ENCODE results near the gene ABI2. TPM values are rescaled to one million over a fixed set of nuclear protein-coding genes. Genes with fewer than 3 reads are reported as not detected.

ABI2 gene
- total RNA-seq, 2 donors from 2014 or later: 45.3 to 46.1 TPM

DNA sequence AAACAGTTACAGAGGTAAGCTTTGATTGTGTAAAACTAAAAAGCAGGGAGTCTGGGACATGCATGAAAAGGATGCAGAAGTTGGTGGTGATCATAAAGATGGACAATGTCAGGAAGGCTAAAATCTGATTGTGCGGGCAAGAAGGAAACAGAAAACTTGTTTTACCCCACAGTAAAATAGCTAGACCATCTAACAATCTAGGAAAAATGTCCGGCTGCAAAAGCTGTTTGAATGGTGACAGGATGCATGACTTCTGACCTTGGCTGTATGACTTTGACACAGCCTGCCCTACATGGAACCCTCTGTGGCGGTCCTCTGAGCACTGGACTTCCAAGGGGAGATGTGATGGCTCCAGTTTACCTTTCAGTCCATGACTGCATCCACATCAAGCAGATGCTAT is 113.3 kb downstream of the ABI2 start:
- H3K27ac Mint-ChIP-seq: no peak overlapping the region
- ATAC-seq: no peak
- no peak for DNase-seq (ENCODE audit: low spot score in 2 of 2)
- no peaks in the 10 kb centered on the region for H3K9me3 Mint-ChIP-seq
- peaks cover 5 to 13% of the 10 kb centered on the region in 2 donors for H3K36me3 Mint-ChIP-seq

DNA sequence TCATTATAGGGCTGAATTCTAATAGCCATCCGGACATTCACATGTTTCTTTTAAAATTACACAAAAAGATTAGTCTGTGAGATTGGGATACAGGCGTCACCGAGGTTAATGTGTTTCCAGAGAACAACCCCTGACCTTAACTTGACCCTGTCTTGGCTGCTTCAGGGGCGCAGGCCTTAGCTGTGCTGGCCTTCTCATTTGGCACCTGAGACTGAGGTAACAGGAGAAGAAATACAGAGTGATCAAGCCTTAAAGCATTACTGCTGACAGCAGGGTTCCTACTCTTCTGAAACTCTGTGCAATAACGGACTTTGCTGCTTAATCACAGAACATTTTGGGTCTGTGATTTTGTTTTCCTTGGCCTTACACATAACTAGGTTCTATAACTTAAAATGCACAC is 114.3 kb downstream of the ABI2 start:
- no peak for DNase-seq (ENCODE audit: low spot score in 2 of 2)
- Mint-ChIP-seq H3K36me3 (peaks cover 5 to 13% of the 10 kb centered on the region in 2 donors), H3K27ac (no peak overlapping the region), H3K9me3 (no peaks in the 10 kb centered on the region)
- ATAC-seq: no peak

DNA sequence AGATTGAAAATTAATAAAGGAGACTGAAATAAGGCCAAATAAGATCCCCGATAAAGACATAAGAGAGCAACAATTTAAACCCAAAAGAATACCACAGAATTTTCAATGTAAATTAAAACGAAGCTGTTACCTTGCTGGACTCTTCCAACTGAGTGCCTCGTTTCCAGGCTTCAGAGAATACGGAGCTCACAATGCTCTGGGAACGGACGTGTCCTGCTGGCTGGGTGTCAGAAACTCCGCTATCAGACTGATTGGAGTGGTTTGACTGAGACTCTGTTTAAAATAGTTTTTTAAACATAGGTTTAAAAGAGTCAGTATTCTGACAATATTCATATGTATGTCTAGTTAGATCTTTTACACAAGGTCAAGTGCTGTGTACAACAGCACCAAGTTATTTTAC is 116.5 kb downstream of the ABI2 start:
- no peak for DNase-seq (ENCODE audit: low spot score in 2 of 2)
- no peak for ATAC-seq
- H3K9me3 Mint-ChIP-seq: no peaks in the 10 kb centered on the region
- peaks cover 0 to 13% of the 10 kb centered on the region in 2 donors for H3K36me3 Mint-ChIP-seq
- no peak overlapping the region for H3K27ac Mint-ChIP-seq

DNA sequence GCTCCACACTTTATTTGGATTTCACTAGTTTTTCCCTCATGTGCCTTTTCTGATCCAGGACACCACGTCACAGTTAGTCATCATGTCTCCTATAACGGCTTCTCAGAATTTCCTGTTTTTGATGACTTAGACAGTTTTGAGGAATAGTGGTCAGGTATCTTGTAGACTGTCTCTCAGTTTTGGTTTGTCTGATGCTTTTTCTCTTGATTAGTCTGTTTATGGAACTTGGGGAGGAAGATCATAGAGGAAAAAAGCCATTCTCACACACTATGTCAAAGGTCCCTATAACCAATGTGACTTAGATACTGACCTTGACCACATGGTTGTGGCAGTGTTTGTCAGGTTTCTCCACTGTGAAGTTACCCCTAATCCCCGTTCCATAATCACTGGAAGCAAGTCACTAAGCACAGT is 117.9 kb downstream of the ABI2 start:
- DNase-seq (ENCODE audit: low spot score in 2 of 2): no peak
- no peaks in the 10 kb centered on the region for H3K9me3 Mint-ChIP-seq
- peaks cover 0 to 13% of the 10 kb centered on the region in 2 donors for H3K36me3 Mint-ChIP-seq
- H3K27ac Mint-ChIP-seq: no peak overlapping the region
- ATAC-seq: peak; percentile 73 to 77

DNA sequence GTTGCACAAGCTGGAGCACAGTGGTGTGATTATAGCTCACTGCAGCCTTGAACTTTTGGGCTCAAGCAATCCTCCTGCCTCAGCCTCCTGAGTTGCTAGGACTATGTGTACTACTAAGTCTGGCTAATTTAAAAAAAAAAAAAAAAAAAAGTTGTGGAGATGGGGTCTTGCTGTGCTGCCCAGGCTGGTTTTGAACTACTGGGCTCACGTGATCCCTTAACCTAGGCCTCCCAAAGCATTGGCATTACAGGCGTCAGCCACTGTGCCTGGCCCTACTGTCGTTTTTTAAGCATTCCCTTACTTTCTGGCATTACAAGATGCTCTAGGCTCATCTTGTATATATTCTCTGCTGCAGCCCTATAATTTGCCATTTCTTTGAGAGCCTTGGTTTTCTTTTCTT is 118.6 kb downstream of the ABI2 start:
- DNase-seq (ENCODE audit: low spot score in 2 of 2): no peak
- no peak for ATAC-seq
- peaks cover 0 to 7% of the 10 kb centered on the region in 2 donors for H3K36me3 Mint-ChIP-seq
- H3K27ac Mint-ChIP-seq: no peak overlapping the region
- no peaks in the 10 kb centered on the region for H3K9me3 Mint-ChIP-seq

DNA sequence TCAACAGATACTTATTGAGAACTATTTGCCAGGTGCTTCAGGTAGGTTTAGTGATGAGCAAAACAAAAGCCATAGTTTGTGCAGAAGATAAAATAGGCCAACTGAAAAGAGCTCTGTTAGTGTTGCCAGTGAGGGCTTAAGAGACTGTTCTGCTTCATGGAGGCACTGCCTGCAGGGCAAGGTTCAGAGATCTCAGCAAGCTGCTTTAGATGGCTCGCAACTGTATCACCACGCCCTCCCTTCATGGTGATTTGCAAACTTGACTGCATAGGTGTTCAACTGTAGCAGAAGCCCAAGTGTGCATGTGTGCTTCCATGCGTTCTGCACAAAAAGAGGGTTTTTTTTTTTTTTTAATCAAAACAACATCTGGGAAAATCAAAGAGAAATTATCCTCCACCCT is 122.4 kb downstream of the ABI2 start:
- no peak overlapping the region for H3K27ac Mint-ChIP-seq
- ATAC-seq: no peak
- H3K9me3 Mint-ChIP-seq: no peaks in the 10 kb centered on the region
- no peaks in the 10 kb centered on the region for H3K36me3 Mint-ChIP-seq
- DNase-seq (ENCODE audit: low spot score in 2 of 2): no peak

DNA sequence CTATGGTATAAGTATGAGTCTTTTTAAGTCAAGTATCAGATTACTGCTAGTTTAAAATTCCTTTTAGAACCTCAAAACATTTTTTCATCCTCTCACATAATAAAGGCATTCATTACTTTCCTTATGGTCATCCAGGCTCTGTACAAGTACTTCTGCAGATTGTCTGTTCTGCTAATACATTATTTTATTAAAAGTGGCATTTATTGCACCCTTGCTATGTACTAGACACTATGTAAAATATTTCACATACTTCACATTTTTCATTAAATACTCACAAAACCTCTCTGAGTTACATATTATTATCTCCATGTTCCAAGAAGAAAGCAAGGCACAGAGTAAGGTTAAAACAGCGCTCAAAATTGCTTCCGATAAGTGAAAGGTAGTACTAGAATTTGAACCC is 122.8 kb downstream of the ABI2 start:
- Mint-ChIP-seq H3K36me3 (no peaks in the 10 kb centered on the region), H3K9me3 (no peaks in the 10 kb centered on the region), H3K27ac (no peak overlapping the region)
- DNase-seq (ENCODE audit: low spot score in 2 of 2) (no peak), ATAC-seq (no peak)

DNA sequence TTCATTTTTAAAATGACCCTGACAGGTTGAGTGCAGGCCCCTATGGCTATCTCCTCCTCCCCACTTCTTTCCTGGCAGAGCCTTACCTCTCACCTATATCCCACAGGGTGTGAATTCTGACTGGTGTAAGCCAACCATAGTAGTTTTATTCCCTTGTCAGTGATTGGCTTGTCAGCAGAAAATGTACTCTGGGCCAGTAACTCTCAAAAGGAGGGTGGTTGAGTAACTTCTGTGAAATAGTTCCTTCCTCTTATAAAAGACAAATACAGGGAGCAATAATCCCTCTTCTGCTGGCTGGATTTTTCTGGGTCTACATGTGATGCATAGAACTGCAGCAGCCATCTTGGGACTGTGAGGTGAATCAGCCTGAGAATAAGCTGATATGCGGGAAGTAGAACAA is 123.5 kb downstream of the ABI2 start:
- H3K27ac Mint-ChIP-seq: no peak overlapping the region

DNA sequence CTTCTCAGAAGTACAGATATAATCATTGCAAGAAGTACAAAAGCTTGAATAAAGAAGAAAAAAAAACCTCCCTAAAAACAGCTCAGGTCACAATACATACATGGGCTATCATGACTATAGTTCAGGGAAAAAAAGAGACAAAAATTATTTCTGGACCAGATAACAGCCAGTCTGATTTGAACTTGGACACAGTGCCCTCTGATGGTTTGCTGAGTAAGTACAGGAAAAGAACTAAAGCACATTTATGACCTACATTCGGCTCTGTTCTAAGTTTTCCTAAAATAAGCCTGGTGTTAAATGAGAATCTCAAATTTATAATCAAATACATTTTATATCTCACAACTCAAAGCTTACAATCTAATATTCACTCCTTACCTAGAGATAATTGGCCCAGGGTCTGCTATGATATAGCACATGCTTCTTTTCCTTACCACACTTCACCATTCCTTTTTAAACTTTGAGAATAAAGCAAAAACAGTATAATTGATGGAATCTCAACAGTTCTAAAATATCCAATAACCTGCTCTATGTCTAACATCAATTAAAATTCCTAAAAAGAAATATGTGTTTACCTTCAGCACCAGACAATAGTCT is 125.8 kb downstream of the ABI2 start:
- Mint-ChIP-seq H3K27ac (no peak overlapping the region), H3K9me3 (no peaks in the 10 kb centered on the region), H3K36me3 (no peaks in the 10 kb centered on the region)
- peak; percentile 49 to 55 for ATAC-seq
- DNase-seq (ENCODE audit: low spot score in 2 of 2): peak in 1 of 2 donors; percentile 41

More for the DNA sequence above, 123.5 kb downstream of the ABI2 start:
- DNase-seq (ENCODE audit: low spot score in 2 of 2) (no peak), ATAC-seq (no peak)
- H3K36me3 Mint-ChIP-seq: no peaks in the 10 kb centered on the region
- no peaks in the 10 kb centered on the region for H3K9me3 Mint-ChIP-seq

DNA sequence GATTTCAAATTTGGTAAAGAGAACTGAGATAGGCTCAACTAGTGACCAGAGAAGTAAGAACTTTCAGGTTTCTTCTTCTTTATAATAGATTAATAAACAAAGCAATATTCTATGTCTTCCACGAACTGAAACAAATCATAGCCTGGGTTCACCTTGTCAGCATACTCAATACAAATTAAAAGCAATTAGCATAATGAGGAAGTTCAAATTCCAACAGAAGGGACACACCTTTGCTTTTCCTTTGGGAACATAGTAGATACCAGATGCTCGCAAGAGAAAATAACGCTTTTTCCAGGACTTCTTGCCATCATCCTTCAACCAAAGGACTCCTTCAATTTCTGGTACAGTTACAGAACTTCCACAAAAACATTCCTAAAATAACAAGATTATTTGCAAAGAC is 127.0 kb downstream of the ABI2 start:
- no peak for ATAC-seq
- no peaks in the 10 kb centered on the region for H3K36me3 Mint-ChIP-seq
- no peak overlapping the region for H3K27ac Mint-ChIP-seq
- H3K9me3 Mint-ChIP-seq: no peaks in the 10 kb centered on the region
- DNase-seq (ENCODE audit: low spot score in 2 of 2): no peak

DNA sequence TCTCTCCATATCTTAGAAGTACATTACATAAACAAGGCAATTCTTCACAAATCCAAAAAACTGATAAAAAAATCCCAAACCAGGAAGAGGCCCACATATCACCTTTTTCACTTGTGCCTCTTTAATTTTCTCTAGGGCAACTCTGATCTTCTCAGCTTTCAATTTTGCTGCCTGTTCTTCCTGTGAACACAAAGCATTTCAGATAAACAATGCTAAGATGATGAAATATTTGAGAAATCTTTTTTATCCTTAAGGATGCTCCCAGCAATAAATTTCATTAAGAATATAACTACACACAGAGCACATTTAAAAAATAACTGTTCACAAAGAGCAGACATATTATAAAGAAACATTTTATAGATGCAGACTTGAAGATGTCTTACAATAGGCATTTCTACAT is 133.6 kb downstream of the ABI2 start:
- H3K9me3 Mint-ChIP-seq: no peaks in the 10 kb centered on the region
- no peak for DNase-seq (ENCODE audit: low spot score in 2 of 2)
- H3K27ac Mint-ChIP-seq: no peak overlapping the region
- no peaks in the 10 kb centered on the region for H3K36me3 Mint-ChIP-seq
- no peak for ATAC-seq

DNA sequence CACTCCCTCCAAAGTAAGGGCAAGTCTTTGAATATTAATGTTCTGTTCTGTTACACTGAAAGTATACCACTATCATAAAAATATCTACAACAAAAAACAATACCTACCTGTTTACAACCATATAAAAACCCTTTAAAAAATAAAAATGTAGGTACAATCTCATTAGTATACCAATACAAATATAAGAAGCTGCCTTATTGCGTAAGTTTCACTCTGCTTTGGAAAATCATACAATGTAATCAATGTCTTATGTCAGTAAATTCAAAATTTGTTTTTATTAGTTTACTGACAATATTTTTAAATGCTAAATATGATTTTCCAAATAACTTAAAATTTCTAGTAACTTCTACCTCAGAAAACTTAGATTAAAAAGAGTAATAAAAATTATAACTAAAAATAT is 134.1 kb downstream of the ABI2 start:
- Mint-ChIP-seq H3K27ac (no peak overlapping the region), H3K9me3 (no peaks in the 10 kb centered on the region), H3K36me3 (no peaks in the 10 kb centered on the region)
- DNase-seq (ENCODE audit: low spot score in 2 of 2) (no peak), ATAC-seq (no peak)

DNA sequence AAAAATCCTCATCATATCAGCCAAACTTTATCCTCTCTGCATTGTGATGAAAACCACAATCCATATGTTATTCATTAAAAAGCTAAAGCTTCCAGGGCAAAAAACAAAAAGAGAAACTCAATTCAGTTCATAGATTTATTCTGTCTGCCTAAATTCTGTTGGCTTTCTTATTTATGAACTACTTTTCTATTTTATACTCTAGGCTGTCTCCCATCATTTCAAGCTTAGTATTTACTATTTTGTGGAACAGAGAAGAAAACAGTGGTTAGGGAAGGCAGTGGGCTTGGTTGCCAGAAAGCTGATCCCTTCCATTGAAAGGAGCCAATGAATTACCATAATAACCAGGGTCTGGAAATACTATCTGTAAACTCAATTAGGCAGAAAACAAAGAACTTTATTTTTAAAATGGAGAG is 135.1 kb downstream of the ABI2 start:
- no peaks in the 10 kb centered on the region for H3K36me3 Mint-ChIP-seq
- DNase-seq (ENCODE audit: low spot score in 2 of 2): no peak
- H3K27ac Mint-ChIP-seq: no peak overlapping the region
- no peaks in the 10 kb centered on the region for H3K9me3 Mint-ChIP-seq
- ATAC-seq: no peak

DNA sequence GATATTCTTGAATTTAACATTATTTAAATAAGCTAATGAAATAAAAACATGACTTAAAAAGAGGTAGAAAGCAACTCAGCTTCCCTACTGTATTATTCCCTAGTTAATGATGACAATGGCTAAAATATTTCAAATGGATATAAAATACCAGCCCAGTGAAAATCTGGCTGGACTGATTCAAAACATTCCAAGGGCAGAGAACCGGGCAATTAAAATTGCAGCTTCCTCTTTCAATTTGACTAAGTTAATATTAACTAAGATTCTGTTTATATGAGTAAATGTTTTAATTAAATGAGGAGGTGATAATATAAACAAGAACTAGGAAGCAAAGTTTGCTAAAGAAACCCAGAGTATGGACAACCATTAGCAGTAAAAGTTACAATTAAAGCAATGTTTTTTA is 141.4 kb downstream of the ABI2 start:
- H3K36me3 Mint-ChIP-seq: no peaks in the 10 kb centered on the region
- DNase-seq (ENCODE audit: low spot score in 2 of 2) (no peak), ATAC-seq (no peak)
- no peak overlapping the region for H3K27ac Mint-ChIP-seq
- no peaks in the 10 kb centered on the region for H3K9me3 Mint-ChIP-seq

DNA sequence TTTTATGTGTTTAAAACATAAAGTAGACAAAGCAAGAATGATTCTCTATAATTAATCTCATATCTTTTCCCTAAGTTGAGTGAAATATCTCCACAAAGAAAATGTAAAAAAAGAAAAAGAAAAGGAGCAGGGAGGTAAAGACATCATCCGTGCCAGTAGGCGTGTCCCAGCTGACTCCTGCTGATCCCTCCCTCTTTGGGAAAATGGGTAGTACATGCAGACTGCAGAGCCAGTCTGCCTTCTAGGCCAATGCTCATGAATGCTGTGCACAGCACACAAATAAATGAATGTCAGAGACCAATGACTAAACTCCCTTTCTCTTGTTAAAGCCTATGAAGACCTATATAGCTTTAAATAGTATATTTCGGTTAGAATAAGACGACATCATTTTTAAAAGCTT is 142.2 kb downstream of the ABI2 start:
- no peak for ATAC-seq
- H3K9me3 Mint-ChIP-seq: no peaks in the 10 kb centered on the region

DNA sequence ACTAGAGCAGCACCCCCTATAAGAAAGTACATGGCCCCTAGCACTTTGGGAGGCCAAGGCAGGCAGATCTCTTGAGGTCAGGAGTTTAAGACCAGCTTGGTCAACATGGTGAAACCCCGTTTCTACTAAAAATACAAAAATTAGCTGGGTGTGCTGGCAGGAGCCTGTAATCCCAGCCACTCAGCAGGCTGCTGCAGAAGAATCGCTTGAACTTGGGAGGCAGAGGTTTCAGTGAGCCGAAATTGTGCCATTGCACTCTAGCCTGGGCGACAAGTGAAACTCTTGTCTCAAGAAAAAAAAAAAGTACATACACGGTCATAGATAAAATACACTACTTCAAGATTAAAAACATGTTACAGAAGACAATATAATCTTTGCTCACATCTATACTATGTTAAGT is 143.1 kb downstream of the ABI2 start:
- ATAC-seq (no peak), DNase-seq (ENCODE audit: low spot score in 2 of 2) (no peak)
- Mint-ChIP-seq H3K27ac (no peak overlapping the region), H3K36me3 (no peaks in the 10 kb centered on the region), H3K9me3 (no peaks in the 10 kb centered on the region)

More for the DNA sequence above, 142.2 kb downstream of the ABI2 start:
- DNase-seq (ENCODE audit: low spot score in 2 of 2): no peak
- Mint-ChIP-seq H3K36me3 (no peaks in the 10 kb centered on the region), H3K27ac (no peak overlapping the region)

DNA sequence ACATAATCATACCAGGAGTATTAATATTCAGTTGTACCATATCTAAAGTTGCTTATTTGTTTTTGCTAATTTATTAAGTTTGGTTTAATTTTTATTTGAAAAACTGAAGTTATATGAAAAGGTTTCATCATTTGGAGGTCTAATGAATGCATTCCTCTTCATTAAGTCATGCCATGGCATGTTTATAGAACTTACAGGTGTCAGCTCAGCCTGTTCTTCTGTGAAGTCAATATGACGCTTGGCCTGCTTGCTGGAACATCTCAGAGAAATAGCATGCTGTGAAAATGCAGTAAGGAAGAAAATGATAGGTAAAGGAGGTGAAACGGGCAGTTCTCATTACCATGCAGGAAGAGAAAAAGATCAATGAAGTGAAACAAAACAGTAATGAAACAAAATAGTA is 148.7 kb downstream of the ABI2 start:
- Mint-ChIP-seq H3K9me3 (no peaks in the 10 kb centered on the region), H3K27ac (no peak overlapping the region), H3K36me3 (no peaks in the 10 kb centered on the region)
- no peak for DNase-seq (ENCODE audit: low spot score in 2 of 2)
- no peak for ATAC-seq

DNA sequence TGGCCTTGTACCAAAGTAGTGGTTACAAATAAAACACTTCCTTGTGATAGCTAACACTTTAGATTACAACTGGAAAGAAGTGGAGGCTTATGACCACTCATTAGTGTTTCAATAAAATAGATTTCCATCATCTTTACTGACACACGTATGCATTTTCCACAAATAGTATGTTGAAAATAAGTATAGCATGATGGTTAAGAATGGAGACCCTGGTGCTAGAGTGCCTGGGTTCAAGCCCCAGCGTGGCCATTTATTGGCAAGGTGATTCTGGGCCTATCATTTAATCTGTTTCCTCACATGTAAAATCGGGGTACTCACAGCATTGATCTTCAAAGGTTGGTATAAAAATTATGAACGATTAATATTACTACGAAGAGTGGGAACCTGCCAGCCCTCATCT is 152.4 kb downstream of the ABI2 start:
- DNase-seq (ENCODE audit: low spot score in 2 of 2) (no peak), ATAC-seq (no peak)
- no peaks in the 10 kb centered on the region for H3K9me3 Mint-ChIP-seq
- no peak overlapping the region for H3K27ac Mint-ChIP-seq
- no peaks in the 10 kb centered on the region for H3K36me3 Mint-ChIP-seq

Measured in activated naive CD4-positive, alpha-beta T cell treated with anti-CD3 and anti-CD28 coated beads, Interleukin-2, amount 50 U/mL, for 72 hours (primary cell).